Measurements from ENCODE around the gene SERPINA5. TPM values are rescaled to one million over a fixed set of nuclear protein-coding genes. Genes with fewer than 3 reads are reported as not detected.
"Not testable (repeated sequence)": the region's sequence is repeated elsewhere in the genome, so short reads cannot be mapped to it uniquely, and the experiment has no call there.

SERPINA5 gene
- polyA plus RNA-seq, 1 donor from 2014 or later = not detected

- peaks cover 0 to 4% (median 0%) of the 10 kb centered on the region in 3 donors for H3K9me3 Mint-ChIP-seq
- no peak overlapping the region for H3K27ac Mint-ChIP-seq
- no peak overlapping the region for H3K4me3 Mint-ChIP-seq
- no peaks in the 10 kb centered on the region for H3K27me3 Mint-ChIP-seq
- no peaks in the 10 kb centered on the region for H3K36me3 Mint-ChIP-seq
- no peaks in the 10 kb centered on the region for H3K4me1 Mint-ChIP-seq
Measured at GRCh38 chr14:94628578-94628977, 47.4 kb downstream of the SERPINA5 start.

- Mint-ChIP-seq H3K4me3 (no peak overlapping the region), H3K27me3 (no peaks in the 10 kb centered on the region), H3K36me3 (no peaks in the 10 kb centered on the region), H3K4me1 (no peaks in the 10 kb centered on the region), H3K9me3 (peaks cover 0 to 4% (median 0%) of the 10 kb centered on the region in 3 donors), H3K27ac (no peak overlapping the region)
Measured at GRCh38 chr14:94630396-94630795, 49.2 kb downstream of the SERPINA5 start.

- Mint-ChIP-seq H3K27ac (no peak overlapping the region), H3K9me3 (peaks cover 0 to 4% (median 0%) of the 10 kb centered on the region in 3 donors), H3K4me1 (no peaks in the 10 kb centered on the region), H3K36me3 (no peaks in the 10 kb centered on the region), H3K27me3 (no peaks in the 10 kb centered on the region), H3K4me3 (no peak overlapping the region)
Measured at GRCh38 chr14:94631050-94631449, 49.8 kb downstream of the SERPINA5 start.

DNA sequence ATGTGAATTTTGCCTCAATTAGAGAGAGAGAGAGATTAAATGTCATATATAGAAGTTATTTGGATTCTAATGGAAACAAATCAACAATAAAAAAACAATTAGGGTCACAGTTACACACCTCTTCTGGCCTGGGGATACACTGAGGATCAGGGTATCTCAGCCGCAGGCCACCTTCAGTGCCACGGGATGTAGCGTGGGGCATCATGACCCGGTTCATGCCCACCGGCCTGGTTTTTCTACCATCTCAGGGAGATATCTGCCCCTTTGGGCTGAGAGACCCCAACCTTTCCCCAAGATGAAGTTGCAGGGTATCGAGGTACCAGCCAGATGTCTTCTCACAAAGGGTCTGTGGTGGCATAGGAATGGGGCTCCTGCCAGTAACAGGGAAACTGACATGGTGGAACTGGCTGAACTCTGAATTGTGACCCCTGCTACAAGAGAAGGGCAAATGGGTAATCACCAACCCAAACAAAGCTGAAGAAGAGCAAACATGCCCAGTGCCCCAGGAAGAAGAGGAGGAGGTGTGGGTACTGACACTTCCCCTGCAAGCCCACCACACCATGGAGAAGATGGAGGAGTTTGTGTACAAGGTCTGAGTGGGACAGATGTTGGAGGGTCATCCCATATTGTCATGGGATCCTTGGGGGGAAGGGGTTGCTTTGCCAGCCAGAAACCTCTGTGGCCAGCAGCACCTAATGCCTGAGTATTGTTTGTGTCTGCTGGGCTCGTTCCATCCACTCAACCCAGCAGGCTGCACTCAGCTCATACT lies 50.5 kb downstream of the SERPINA5 start:
- Mint-ChIP-seq H3K4me3 (no peak overlapping the region), H3K27ac (no peak overlapping the region), H3K9me3 (peaks cover 0 to 4% (median 0%) of the 10 kb centered on the region in 3 donors), H3K36me3 (no peaks in the 10 kb centered on the region), H3K4me1 (no peaks in the 10 kb centered on the region), H3K27me3 (no peaks in the 10 kb centered on the region)

DNA sequence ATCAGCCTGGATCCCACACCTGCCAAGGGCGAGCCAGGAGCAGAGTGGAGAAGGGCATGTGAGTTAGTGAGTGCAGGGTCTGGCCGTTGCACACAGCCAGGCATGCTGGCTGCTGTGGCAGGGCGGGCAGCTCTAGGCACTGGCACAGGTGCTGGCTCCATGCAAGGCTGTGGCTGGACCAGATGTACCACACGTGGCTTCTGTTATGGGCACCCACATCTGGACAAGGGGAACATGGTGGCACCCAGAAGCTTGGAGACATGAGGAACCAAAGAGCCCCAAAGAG lies 51.0 kb downstream of the SERPINA5 start:
- H3K4me3 Mint-ChIP-seq = no peak overlapping the region
- no peaks in the 10 kb centered on the region for H3K27me3 Mint-ChIP-seq
- peaks cover 0 to 4% (median 0%) of the 10 kb centered on the region in 3 donors for H3K9me3 Mint-ChIP-seq
- H3K27ac Mint-ChIP-seq = no peak overlapping the region
- no peaks in the 10 kb centered on the region for H3K4me1 Mint-ChIP-seq
- H3K36me3 Mint-ChIP-seq = no peaks in the 10 kb centered on the region

GRCh38 chr14:94633121-94633520 lies 51.9 kb downstream of the SERPINA5 start:
- H3K9me3 Mint-ChIP-seq = peaks cover 0 to 4% (median 0%) of the 10 kb centered on the region in 3 donors
- no peaks in the 10 kb centered on the region for H3K4me1 Mint-ChIP-seq
- no peaks in the 10 kb centered on the region for H3K36me3 Mint-ChIP-seq
- H3K4me3 Mint-ChIP-seq = no peak overlapping the region
- no peak overlapping the region for H3K27ac Mint-ChIP-seq
- no peaks in the 10 kb centered on the region for H3K27me3 Mint-ChIP-seq

DNA sequence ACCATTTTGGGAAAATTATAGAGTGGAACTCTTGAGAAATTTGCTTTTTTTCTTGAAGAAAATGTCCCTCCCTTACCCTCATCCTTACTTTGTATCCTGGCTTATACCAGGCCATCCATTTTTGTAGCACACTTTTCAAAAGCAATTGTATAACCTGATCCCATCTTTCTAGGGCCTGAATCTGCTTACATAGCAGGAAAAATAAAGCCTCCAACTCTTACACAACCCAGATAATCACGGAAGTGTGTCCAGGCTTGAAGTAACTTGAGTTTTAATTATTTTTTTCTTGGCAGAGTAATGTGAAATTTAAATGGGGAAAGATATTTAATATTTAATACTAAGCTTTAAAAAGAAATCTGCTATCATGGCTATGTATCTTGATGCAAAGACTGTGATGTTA lies 53.9 kb downstream of the SERPINA5 start:
- no peaks in the 10 kb centered on the region for H3K27me3 Mint-ChIP-seq
- peaks cover 0 to 1% (median 0%) of the 10 kb centered on the region in 3 donors for H3K9me3 Mint-ChIP-seq
- no peak overlapping the region for H3K4me3 Mint-ChIP-seq
- no peaks in the 10 kb centered on the region for H3K36me3 Mint-ChIP-seq
- peaks cover 0 to 1% (median 0%) of the 10 kb centered on the region in 3 donors for H3K4me1 Mint-ChIP-seq
- H3K27ac Mint-ChIP-seq = no peak overlapping the region

DNA sequence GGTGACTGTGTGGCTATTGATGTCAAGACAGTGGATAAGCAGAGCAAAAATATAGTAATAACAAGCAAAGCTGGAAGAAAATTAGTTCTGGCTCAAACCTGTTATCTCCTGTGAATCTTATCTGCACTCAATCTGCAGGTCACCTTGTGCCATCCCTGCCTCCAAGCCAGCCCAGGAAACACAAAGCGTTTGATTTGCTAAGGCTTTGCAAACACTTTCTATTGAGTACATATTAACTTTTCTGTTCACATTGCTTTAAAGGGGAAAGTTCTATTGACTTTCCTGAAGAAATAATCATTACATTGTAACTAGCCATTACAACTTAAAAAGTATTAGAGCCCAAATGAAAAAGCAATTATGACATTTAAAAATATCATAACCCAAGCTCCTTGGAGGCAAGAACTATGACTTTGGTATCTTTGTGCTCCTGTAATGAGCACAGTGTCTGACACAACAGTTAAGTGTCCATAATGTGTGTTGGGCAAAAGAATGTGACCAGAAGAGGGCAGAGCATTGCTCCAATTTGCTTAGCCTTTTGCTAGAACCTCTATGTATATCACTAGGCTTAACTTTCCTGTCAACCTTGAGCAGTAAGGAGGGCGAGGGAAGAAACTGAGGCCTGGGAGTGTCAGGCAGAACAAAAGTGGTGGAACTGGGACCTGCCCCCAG lies 55.7 kb downstream of the SERPINA5 start:
- H3K36me3 Mint-ChIP-seq = no peaks in the 10 kb centered on the region
- no peaks in the 10 kb centered on the region for H3K9me3 Mint-ChIP-seq
- peaks cover 0 to 1% (median 0%) of the 10 kb centered on the region in 3 donors for H3K4me1 Mint-ChIP-seq
- H3K27ac Mint-ChIP-seq = no peak overlapping the region
- no peaks in the 10 kb centered on the region for H3K27me3 Mint-ChIP-seq
- H3K4me3 Mint-ChIP-seq = no peak overlapping the region

GRCh38 chr14:94637814-94638213 lies 56.6 kb downstream of the SERPINA5 start:
- not testable (repeated sequence) for H3K9me3 Mint-ChIP-seq, H3K27me3 Mint-ChIP-seq, H3K4me1 Mint-ChIP-seq, H3K27ac Mint-ChIP-seq, H3K36me3 Mint-ChIP-seq, H3K4me3 Mint-ChIP-seq

- Mint-ChIP-seq H3K27me3 (no peaks in the 10 kb centered on the region), H3K9me3 (no peaks in the 10 kb centered on the region), H3K4me3 (no peak overlapping the region), H3K27ac (no peak overlapping the region), H3K4me1 (peaks cover 0 to 1% (median 0%) of the 10 kb centered on the region in 3 donors), H3K36me3 (no peaks in the 10 kb centered on the region)
Measured at GRCh38 chr14:94638339-94638738, 57.1 kb downstream of the SERPINA5 start.

GRCh38 chr14:94638961-94639817 lies 58.0 kb downstream of the SERPINA5 start:
- Mint-ChIP-seq H3K36me3 (no peaks in the 10 kb centered on the region), H3K4me1 (peaks cover 0 to 1% (median 0%) of the 10 kb centered on the region in 3 donors), H3K4me3 (no peak overlapping the region), H3K27ac (no peak overlapping the region), H3K9me3 (peaks cover 0 to 2% (median 0%) of the 10 kb centered on the region in 3 donors), H3K27me3 (no peaks in the 10 kb centered on the region)

DNA sequence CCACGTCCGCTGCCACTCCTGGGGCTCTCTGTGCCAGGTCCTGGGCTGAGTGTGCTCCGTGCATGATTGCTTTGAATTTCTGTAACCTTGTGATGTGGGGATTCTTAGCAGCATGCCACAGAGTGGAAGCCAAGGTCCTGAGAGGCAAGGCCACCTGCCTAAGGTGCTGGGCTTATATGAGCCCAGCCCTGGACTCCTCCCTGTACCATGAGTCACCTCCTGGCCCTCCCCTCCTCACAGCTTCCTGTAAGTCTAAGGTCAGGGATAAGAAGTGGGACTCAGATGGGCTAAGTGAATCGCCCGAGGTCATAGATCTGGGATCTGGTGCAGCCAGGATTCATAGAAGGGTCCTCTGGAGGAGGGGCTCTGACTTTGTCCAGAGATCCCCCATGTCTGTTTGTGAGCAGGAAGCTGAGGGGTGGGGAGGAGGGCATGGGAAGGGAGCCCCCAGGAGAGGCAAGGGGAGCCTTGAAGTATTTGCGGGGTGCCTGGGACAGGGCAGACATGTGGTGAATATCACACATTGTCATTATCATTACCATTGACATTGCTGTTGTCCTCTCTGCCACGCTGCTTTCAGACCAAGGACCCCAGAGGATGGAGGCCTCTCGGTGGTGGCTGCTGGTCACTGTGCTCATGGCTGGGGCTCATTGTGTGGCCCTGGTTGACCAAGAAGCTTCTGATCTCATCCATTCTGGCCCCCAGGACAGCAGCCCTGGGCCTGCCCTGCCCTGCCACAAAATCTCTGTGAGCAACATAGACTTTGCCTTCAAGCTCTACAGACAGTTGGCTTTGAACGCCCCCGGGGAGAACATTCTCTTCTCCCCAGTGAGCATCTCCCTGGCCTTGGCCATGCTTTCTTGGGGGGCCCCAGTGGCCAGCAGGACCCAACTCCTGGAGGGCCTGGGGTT lies 59.8 kb downstream of the SERPINA5 start:
- Mint-ChIP-seq H3K4me1 (peaks cover 0 to 1% (median 0%) of the 10 kb centered on the region in 3 donors), H3K27ac (no peak overlapping the region), H3K9me3 (peaks cover 0 to 5% (median 3%) of the 10 kb centered on the region in 3 donors), H3K36me3 (no peaks in the 10 kb centered on the region), H3K4me3 (no peak overlapping the region), H3K27me3 (no peaks in the 10 kb centered on the region)

DNA sequence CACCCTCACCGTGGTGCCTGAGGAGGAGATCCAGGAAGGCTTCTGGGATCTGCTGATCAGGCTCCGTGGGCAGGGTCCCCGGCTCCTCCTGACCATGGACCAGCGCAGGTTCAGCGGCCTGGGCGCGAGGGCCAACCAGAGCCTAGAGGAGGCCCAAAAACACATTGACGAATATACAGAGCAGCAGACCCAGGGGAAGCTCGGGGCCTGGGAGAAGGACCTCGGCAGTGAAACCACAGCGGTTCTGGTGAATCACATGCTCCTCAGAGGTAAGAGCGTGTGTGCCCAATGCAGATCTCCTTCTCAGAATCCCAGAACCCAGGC lies 60.4 kb downstream of the SERPINA5 start:
- Mint-ChIP-seq H3K9me3 (peaks cover 0 to 7% (median 4%) of the 10 kb centered on the region in 3 donors), H3K4me3 (no peak overlapping the region), H3K27me3 (no peaks in the 10 kb centered on the region), H3K4me1 (peaks cover 0 to 1% (median 0%) of the 10 kb centered on the region in 3 donors), H3K36me3 (no peaks in the 10 kb centered on the region), H3K27ac (no peak overlapping the region)

All from IgD-negative memory B cell (primary cell).